ENCODE data around the gene IL1RAPL1. TPM values are rescaled to one million over a fixed set of nuclear protein-coding genes. Genes with fewer than 3 reads are reported as not detected.

The IL1RAPL1 gene
- total RNA-seq, 1 donor from 2014 or later, result 0.16 TPM

- Mint-ChIP-seq H3K9me3 (ENCODE audit: unreplicated experiment) (no peaks in the 10 kb centered on the region), H3K4me3 (ENCODE audit: unreplicated experiment) (no peak overlapping the region), H3K4me1 (ENCODE audit: low read depth, unreplicated experiment) (no peaks in the 10 kb centered on the region), H3K27me3 (ENCODE audit: low read depth, unreplicated experiment) (no peaks in the 10 kb centered on the region), H3K27ac (ENCODE audit: unreplicated experiment) (no peak overlapping the region), H3K36me3 (ENCODE audit: low read depth, unreplicated experiment) (no peaks in the 10 kb centered on the region)
- Histone ChIP-seq H2AFZ (ENCODE audit: low read depth, low read length) (no peak overlapping the region), H3K4me2 (ENCODE audit: low read length) (no peak overlapping the region), H3K4me1 (ENCODE audit: insufficient read depth, low read length) (no peaks in the 10 kb centered on the region), H3K27me3 (ENCODE audit: insufficient read depth, low read length) (no peaks in the 10 kb centered on the region), H3K9ac (ENCODE audit: low read length) (no peak overlapping the region), H3K4me3 (ENCODE audit: insufficient read depth, low read depth, low read length) (no peak overlapping the region), H3K27ac (ENCODE audit: low read depth, low read length) (no peak overlapping the region), H3K9me3 (ENCODE audit: insufficient read depth, low read depth, low read length) (no peaks in the 10 kb centered on the region), H3K79me2 (ENCODE audit: insufficient read depth, low read length) (no peaks in the 10 kb centered on the region), H3K36me3 (ENCODE audit: insufficient read depth, low read length) (no peaks in the 10 kb centered on the region), H4K20me1 (ENCODE audit: insufficient read depth, low read length) (no peaks in the 10 kb centered on the region)
- no peak for FAIRE-seq
- DNase-seq (ENCODE audit: low read depth), result no peak
- TF ChIP-seq EZH2 (IDR thresholded peaks at IDR 0.05; ENCODE audit: insufficient read depth, low read length), result no peak
- TF ChIP-seq CTCF (IDR thresholded peaks at IDR 0.05; ENCODE audit: insufficient read depth, low read depth, low read length), result no peak
These were observed 122.2 kb downstream of the IL1RAPL1 start for GRCh38 chrX:28709421-28709820.

GRCh38 chrX:28717864-28718263 is 130.6 kb downstream of the IL1RAPL1 start:
- peak; percentile 69 for FAIRE-seq
- Mint-ChIP-seq H3K4me1 (ENCODE audit: low read depth, unreplicated experiment) (no peaks in the 10 kb centered on the region), H3K9me3 (ENCODE audit: unreplicated experiment) (no peaks in the 10 kb centered on the region), H3K27me3 (ENCODE audit: low read depth, unreplicated experiment) (no peaks in the 10 kb centered on the region), H3K4me3 (ENCODE audit: unreplicated experiment) (no peak overlapping the region), H3K36me3 (ENCODE audit: low read depth, unreplicated experiment) (no peaks in the 10 kb centered on the region), H3K27ac (ENCODE audit: unreplicated experiment) (no peak overlapping the region)
- Histone ChIP-seq H3K4me1 (ENCODE audit: insufficient read depth, low read length) (no peaks in the 10 kb centered on the region), H3K27ac (ENCODE audit: low read depth, low read length) (no peak overlapping the region), H3K79me2 (ENCODE audit: insufficient read depth, low read length) (no peaks in the 10 kb centered on the region), H4K20me1 (ENCODE audit: insufficient read depth, low read length) (no peaks in the 10 kb centered on the region), H2AFZ (ENCODE audit: low read depth, low read length) (no peak overlapping the region), H3K27me3 (ENCODE audit: insufficient read depth, low read length) (no peaks in the 10 kb centered on the region), H3K4me3 (ENCODE audit: insufficient read depth, low read depth, low read length) (no peak overlapping the region), H3K36me3 (ENCODE audit: insufficient read depth, low read length) (no peaks in the 10 kb centered on the region), H3K9ac (ENCODE audit: low read length) (no peak overlapping the region), H3K4me2 (ENCODE audit: low read length) (no peak overlapping the region), H3K9me3 (ENCODE audit: insufficient read depth, low read depth, low read length) (no peaks in the 10 kb centered on the region)
- TF ChIP-seq CTCF (IDR thresholded peaks at IDR 0.05; ENCODE audit: insufficient read depth, low read depth, low read length), result no peak
- no peak for DNase-seq (ENCODE audit: low read depth)

- Histone ChIP-seq H3K4me1 (ENCODE audit: insufficient read depth, low read length) (no peaks in the 10 kb centered on the region), H3K27me3 (ENCODE audit: insufficient read depth, low read length) (no peaks in the 10 kb centered on the region), H3K27ac (ENCODE audit: low read depth, low read length) (no peak overlapping the region), H4K20me1 (ENCODE audit: insufficient read depth, low read length) (no peaks in the 10 kb centered on the region), H3K36me3 (ENCODE audit: insufficient read depth, low read length) (no peaks in the 10 kb centered on the region), H3K4me2 (ENCODE audit: low read length) (no peak overlapping the region), H3K79me2 (ENCODE audit: insufficient read depth, low read length) (no peaks in the 10 kb centered on the region), H3K9ac (ENCODE audit: low read length) (no peak overlapping the region), H3K9me3 (ENCODE audit: insufficient read depth, low read depth, low read length) (no peaks in the 10 kb centered on the region), H2AFZ (ENCODE audit: low read depth, low read length) (no peak overlapping the region), H3K4me3 (ENCODE audit: insufficient read depth, low read depth, low read length) (no peak overlapping the region)
- H3K36me3 Mint-ChIP-seq (ENCODE audit: low read depth, unreplicated experiment), result no peaks in the 10 kb centered on the region
- TF ChIP-seq CTCF (IDR thresholded peaks at IDR 0.05; ENCODE audit: insufficient read depth, low read depth, low read length) (no peak), EZH2 (IDR thresholded peaks at IDR 0.05; ENCODE audit: insufficient read depth, low read length) (no peak)
- H3K4me3 Mint-ChIP-seq (ENCODE audit: unreplicated experiment), result no peak overlapping the region
- no peak for DNase-seq (ENCODE audit: low read depth)
- H3K4me1 Mint-ChIP-seq (ENCODE audit: low read depth, unreplicated experiment), result no peaks in the 10 kb centered on the region
- H3K27ac Mint-ChIP-seq (ENCODE audit: unreplicated experiment), result no peak overlapping the region
- H3K27me3 Mint-ChIP-seq (ENCODE audit: low read depth, unreplicated experiment), result no peaks in the 10 kb centered on the region
- H3K9me3 Mint-ChIP-seq (ENCODE audit: unreplicated experiment), result peaks cover under 1% of the 10 kb centered on the region
- FAIRE-seq, result no peak
These were observed 131.2 kb downstream of the IL1RAPL1 start for GRCh38 chrX:28718450-28718849.
